ENCODE results near the gene SPDL1.
"Not testable (repeated sequence)": the region's sequence is repeated elsewhere in the genome, so short reads cannot be mapped to it uniquely, and the experiment has no call there.

Gene SPDL1

GRCh38 chr5:169576181-169576598, 7.4 kb upstream of the SPDL1 start:
- DNase-seq = peak; percentile 94

- DNase-seq = peak; percentile 46
Observed at GRCh38 chr5:169577951-169578350, 5.6 kb upstream of the SPDL1 start.

GRCh38 chr5:169580964-169581363, 2.6 kb upstream of the SPDL1 start:
- no peak for DNase-seq

- DNase-seq = peak; percentile 69
Observed at GRCh38 chr5:169581580-169582227, 1.9 kb upstream of the SPDL1 start.

- no peak for DNase-seq
Observed at GRCh38 chr5:169583101-169583423, 511 bp upstream of the SPDL1 start.

GRCh38 chr5:169584998-169585451, 1.5 kb downstream of the SPDL1 start:
- peak; percentile 48 for DNase-seq

GRCh38 chr5:169590602-169591001, 7.0 kb downstream of the SPDL1 start:
- DNase-seq = no peak

- DNase-seq = no peak
Observed at GRCh38 chr5:169591636-169592035, 8.1 kb downstream of the SPDL1 start.

- DNase-seq = no peak
Observed at GRCh38 chr5:169592937-169593650, 9.5 kb downstream of the SPDL1 start.

GRCh38 chr5:169595172-169595820, 11.7 kb downstream of the SPDL1 start:
- peak; percentile 27 for DNase-seq

- DNase-seq = peak; percentile 33
Observed at GRCh38 chr5:169599451-169599850, 15.9 kb downstream of the SPDL1 start.

- peak; percentile 90 for DNase-seq
Observed at GRCh38 chr5:169602535-169602934, 19.0 kb downstream of the SPDL1 start.

GRCh38 chr5:169606279-169606678, 22.7 kb downstream of the SPDL1 start:
- DNase-seq = no peak

- no peak for DNase-seq
Observed at GRCh38 chr5:169607882-169608281, 24.3 kb downstream of the SPDL1 start.

- no peak for DNase-seq
Observed at GRCh38 chr5:169609716-169610115, 26.1 kb downstream of the SPDL1 start.

- DNase-seq = peak; percentile 71
Observed at GRCh38 chr5:169610606-169611005, 27.0 kb downstream of the SPDL1 start.

GRCh38 chr5:169615561-169615960, 32.0 kb downstream of the SPDL1 start:
- no peak for DNase-seq

GRCh38 chr5:169624307-169624706, 40.7 kb downstream of the SPDL1 start:
- DNase-seq = not testable (repeated sequence)

- peak; percentile 98 for DNase-seq
Observed at GRCh38 chr5:169626779-169627178, 43.2 kb downstream of the SPDL1 start.

- DNase-seq = no peak
Observed at GRCh38 chr5:169627551-169627950, 44.0 kb downstream of the SPDL1 start.

GRCh38 chr5:169628892-169629291, 45.3 kb downstream of the SPDL1 start:
- DNase-seq = peak; percentile 91

GRCh38 chr5:169629847-169630548, 46.4 kb downstream of the SPDL1 start:
- DNase-seq = peak; percentile 94

- DNase-seq = no peak
Observed at GRCh38 chr5:169631360-169631759, 47.8 kb downstream of the SPDL1 start.

Data from fibroblast of skin of back (primary cell).